Esophagus muscularis mucosa (tissue), 4 donors: ENCODE results near the gene SAP25. TPM values are rescaled to one million over a fixed set of nuclear protein-coding genes. Genes with fewer than 3 reads are reported as not detected.
"Not testable (repeated sequence)": the region's sequence is repeated elsewhere in the genome, so short reads cannot be mapped to it uniquely, and the experiment has no call there.

Experiments used
- DNase-seq: peaks from one replicate; pipeline ENCODE4 v3.0.0-alpha.2; 2017; ENCODE audit errors: extremely low spot score
- H3K27ac ChIP-seq, 4 donors: fragments of 200-600 bp; sonication (generic); replicated peaks in 1 of 4; 1 replicate in 3 of 4; 2 replicates in 1 of 4; pipeline ENCODE4 v1.5.1; 2016 to 2019; ENCODE audit warnings: mild to moderate bottlenecking in 1 of 4
- H3K27me3 ChIP-seq, 4 donors: fragments of 200-600 bp; sonication (generic); one replicate each; pipeline versions ENCODE4 v1.5.1 to v1.6.0; 2016 to 2019
- H3K36me3 ChIP-seq, 4 donors: fragments of 200-600 bp; sonication (generic); one replicate each; pipeline ENCODE4 v1.5.1; 2016 to 2019
- H3K4me1 ChIP-seq, 4 donors: fragments of 200-600 bp; sonication (generic); one replicate each; pipeline ENCODE4 v1.5.1; 2016 to 2019
- H3K4me3 ChIP-seq, 4 donors: fragments of 200-600 bp; sonication (generic); 1 replicate in 2 of 4; 2 replicates in 2 of 4; pipeline ENCODE4 v1.5.1; 2016 to 2019; ENCODE audit warnings: mild to moderate bottlenecking in 4 of 4, moderate library complexity in 1 of 4
- H3K9me3 ChIP-seq, 4 donors: fragments of 200-600 bp; sonication (generic); 1 replicate in 3 of 4; 2 replicates in 1 of 4; pipeline ENCODE4 v1.5.1; 2016 to 2019
- CTCF ChIP-seq, 3 experiments: fragments of 200-600 bp in 2 of 3; fragments of 450-650 bp in 1 of 3; sonication (generic) in 2 of 3; IDR thresholded peaks; one replicate each; pipeline ENCODE4 v1.5.1; 2017 to 2019; ENCODE audit warnings: antibody characterized with exemption in 3 of 3, mild to moderate bottlenecking in 2 of 3, moderate library complexity in 1 of 3
- EP300 ChIP-seq: sonication (generic); formaldehyde crosslinking; IDR thresholded peaks from one replicate; pipeline ENCODE4 v1.6.1; 2017; ENCODE audit warnings: antibody characterized with exemption
- POLR2A ChIP-seq: fragments of 450-650 bp; IDR thresholded peaks from one replicate; pipeline ENCODE4 v1.6.1; 2017; ENCODE audit warnings: antibody characterized with exemption, moderate library complexity, mild to moderate bottlenecking, low read depth
- POLR2AphosphoS5 ChIP-seq, 2 donors: sonication (generic); formaldehyde crosslinking; IDR thresholded peaks; one replicate each; pipeline ENCODE4 v1.6.1; 2017; ENCODE audit warnings: antibody characterized with exemption in 2 of 2
- WGBS: methylation state at CpG from one replicate; pipeline ENCODE4 v1.1.5; 2018; 5-methylcytosine and 5-hydroxymethylcytosine counted together
- intact Hi-C: fragments of 100-400 bp; cut with DNase I; formaldehyde crosslinking; loops from one replicate; pipeline ENCODE4 v1.15.1; 2023
- total RNA-seq, 4 donors: library from RNA; depleted of rRNA; stranded (reverse); fragments of >200 nt; gene quantifications; one replicate each; pipeline versions ENCODE4 v1.1.0 to v1.2.1, GENCODE V29; 2016

Gene SAP25
- total RNA-seq, 4 donors from 2014 or later: 0.83 to 0.92 TPM; not detected in 2

DNA sequence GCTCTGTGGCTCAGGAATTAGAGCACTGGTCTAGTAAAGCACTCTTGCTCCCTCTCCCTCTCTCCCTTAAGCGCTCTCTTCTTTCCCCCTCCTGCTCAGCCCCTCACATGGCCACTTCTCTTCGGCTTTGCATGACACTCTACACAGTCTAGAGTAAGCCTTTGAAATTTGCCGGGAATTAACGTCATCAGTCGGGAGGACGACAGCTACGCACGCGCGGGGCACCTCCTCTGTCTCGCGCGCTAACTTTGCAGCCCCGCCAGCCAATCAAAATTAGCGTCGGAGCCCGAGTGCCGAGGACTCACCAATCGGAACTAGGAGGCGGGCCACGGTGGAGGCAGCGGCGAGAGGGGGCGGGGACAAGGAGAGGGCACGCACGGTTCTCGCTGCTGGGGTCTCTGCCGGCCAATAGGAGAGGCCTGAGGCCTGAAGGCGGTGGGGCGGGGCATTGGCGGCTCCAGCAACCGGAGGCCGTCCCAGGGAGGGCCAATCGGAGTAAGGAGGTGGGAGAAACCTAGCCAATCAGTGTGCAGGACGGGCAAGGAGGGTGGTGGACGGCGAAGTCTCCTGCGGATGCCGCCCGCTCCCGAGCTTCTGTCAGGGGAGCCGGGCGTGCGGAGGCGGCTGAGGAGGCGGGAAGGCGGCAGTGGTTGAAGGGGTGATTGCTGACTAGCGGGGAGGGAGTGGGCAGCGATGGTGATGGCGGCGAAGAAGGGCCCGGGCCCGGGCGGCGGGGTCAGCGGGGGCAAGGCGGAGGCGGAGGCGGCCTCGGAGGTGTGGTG, 34.9 kb downstream of the SAP25 start, which contains the start of gene AGFG2:
AGFG2 (plus strand) TSS at position 550 of the 782 bp plus-strand sequence; CDS start at position 694, 144 bp downstream.
- no peaks in the 10 kb centered on the region for H3K27me3 ChIP-seq
- peak; percentile 100 for DNase-seq
- H3K4me1 ChIP-seq: peaks cover 16 to 52% (median 49%) of the 10 kb centered on the region in 4 donors
- peak within 1 kb of the TSS; percentile 90 to 98 (median 95) for H3K4me3 ChIP-seq
- intact Hi-C loops: no loop called here
- H3K36me3 ChIP-seq: no peaks in the 10 kb centered on the region
- under 1% methylated on average over 37 of the region's 60 CpGs for WGBS
- TF ChIP-seq EP300 (peak; percentile 18), POLR2A (peak; percentile 42), POLR2AphosphoS5 (IDR thresholded peaks at IDR 0.05) (peak; percentile 92 to 98), CTCF (IDR thresholded peaks at IDR 0.05) (peak in 1 of 3 experiments; percentile 34)
- H3K9me3 ChIP-seq: no peaks in the 10 kb centered on the region
- H3K27ac ChIP-seq: peak within 1 kb of the TSS; percentile 82 to 92 (median 89)

- TF ChIP-seq EP300: no peak
- TF ChIP-seq POLR2AphosphoS5 (IDR thresholded peaks at IDR 0.05): no peak
- TF ChIP-seq CTCF (IDR thresholded peaks at IDR 0.05): no peak
- no peak for TF ChIP-seq POLR2A
- 10% methylated on average over 8 of the region's 8 CpGs for WGBS
- Histone ChIP-seq H3K4me1 (peaks cover 16 to 46% (median 44%) of the 10 kb centered on the region in 4 donors), H3K36me3 (no peaks in the 10 kb centered on the region), H3K27me3 (no peaks in the 10 kb centered on the region), H3K9me3 (no peaks in the 10 kb centered on the region), H3K4me3 (peak overlapping the region; percentile 22 to 95 (median 43)), H3K27ac (peak overlapping the region; percentile 61 to 86 (median 78))
- intact Hi-C loops: no loop called here
- no peak for DNase-seq
These were observed 35.4 kb downstream of the SAP25 start for GRCh38 chr7:100538348-100538653.

- H3K27ac ChIP-seq, H3K27me3 ChIP-seq, H3K9me3 ChIP-seq, DNase-seq, H3K36me3 ChIP-seq, H3K4me3 ChIP-seq, intact Hi-C loops: not testable (repeated sequence)
- 86% methylated on average over 2 of the region's 2 CpGs for WGBS
- H3K4me1 ChIP-seq: peaks cover 16 to 30% (median 28%) of the 10 kb centered on the region in 4 donors
These were observed 37.0 kb downstream of the SAP25 start for GRCh38 chr7:100536695-100537094.

DNA sequence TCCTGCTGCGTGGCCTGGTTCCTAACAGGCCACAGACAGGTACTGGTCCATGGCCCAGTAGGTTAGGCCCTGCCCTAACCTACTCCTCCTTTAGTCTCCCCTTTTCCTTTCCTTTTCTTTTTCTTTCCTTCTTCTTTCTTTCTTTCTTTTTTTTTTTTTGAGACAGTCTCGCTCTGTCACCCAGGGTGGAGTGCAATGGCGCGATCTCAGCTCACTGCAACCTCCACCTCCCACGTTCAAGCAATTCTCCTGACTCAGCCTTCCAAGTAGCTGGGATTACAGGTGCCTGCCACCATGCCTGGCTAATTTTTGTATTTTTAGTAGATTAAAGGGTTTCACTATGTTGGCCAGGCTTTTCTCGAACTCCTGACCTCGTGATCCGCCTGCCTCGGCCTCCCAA, 37.7 kb downstream of the SAP25 start:
- intact Hi-C loops, H3K27me3 ChIP-seq, H3K36me3 ChIP-seq, H3K9me3 ChIP-seq, H3K27ac ChIP-seq, DNase-seq, H3K4me3 ChIP-seq: not testable (repeated sequence)
- WGBS: 89% methylated on average over 9 of the region's 9 CpGs
- peaks cover 16 to 23% (median 22%) of the 10 kb centered on the region in 4 donors for H3K4me1 ChIP-seq

DNA sequence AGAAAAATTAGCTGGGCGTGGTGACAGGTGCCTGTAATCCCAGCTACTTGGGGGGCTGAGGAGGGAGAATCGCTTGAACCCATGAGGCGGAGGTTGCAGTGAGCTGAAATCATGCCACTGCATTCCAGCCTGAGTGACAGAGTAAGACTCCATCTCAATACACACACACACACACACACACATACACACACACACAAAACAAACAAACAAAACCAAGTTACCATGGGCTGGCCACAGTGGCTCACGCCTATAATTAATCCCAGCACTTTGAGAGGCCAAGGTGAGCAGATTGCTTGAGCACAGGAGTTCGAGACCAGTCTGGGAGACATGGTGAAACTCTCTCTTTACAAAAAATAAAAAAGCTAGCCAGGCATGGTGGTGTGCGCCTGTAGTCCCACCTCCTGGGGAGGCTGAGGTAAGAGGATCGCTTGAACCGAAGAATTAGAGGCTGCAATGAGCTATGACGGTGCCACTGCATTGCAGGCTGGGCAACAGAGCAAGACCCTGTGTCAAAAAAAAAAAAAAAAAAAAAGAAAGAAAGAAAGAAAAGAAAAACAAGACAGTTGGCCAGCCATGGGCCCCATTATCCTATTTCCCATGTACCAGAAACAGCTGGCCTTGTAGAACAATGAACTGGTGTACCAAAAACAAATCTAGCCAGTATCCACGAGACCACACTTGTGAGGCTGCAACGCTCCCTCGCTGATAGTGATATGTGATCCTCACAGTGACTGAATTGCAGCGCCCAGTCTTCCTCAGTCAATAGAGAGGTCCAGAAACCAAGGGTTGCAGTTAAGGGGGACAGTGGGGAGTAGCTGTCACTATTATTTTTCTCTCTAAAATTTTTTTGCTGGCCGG, 41.3 kb downstream of the SAP25 start:
- Histone ChIP-seq H3K4me3 (no peak overlapping the region), H3K27me3 (peaks cover 0 to 9% (median 0%) of the 10 kb centered on the region in 4 donors), H3K36me3 (no peaks in the 10 kb centered on the region), H3K4me1 (no peaks in the 10 kb centered on the region), H3K27ac (no peak overlapping the region), H3K9me3 (no peaks in the 10 kb centered on the region)
- intact Hi-C loops: no loop called here
- no peak for TF ChIP-seq EP300
- no peak for TF ChIP-seq POLR2A
- no peak for TF ChIP-seq POLR2AphosphoS5 (IDR thresholded peaks at IDR 0.05)
- TF ChIP-seq CTCF (IDR thresholded peaks at IDR 0.05): no peak
- no peak for DNase-seq
- WGBS: 91% methylated on average over 14 of the region's 14 CpGs

DNA sequence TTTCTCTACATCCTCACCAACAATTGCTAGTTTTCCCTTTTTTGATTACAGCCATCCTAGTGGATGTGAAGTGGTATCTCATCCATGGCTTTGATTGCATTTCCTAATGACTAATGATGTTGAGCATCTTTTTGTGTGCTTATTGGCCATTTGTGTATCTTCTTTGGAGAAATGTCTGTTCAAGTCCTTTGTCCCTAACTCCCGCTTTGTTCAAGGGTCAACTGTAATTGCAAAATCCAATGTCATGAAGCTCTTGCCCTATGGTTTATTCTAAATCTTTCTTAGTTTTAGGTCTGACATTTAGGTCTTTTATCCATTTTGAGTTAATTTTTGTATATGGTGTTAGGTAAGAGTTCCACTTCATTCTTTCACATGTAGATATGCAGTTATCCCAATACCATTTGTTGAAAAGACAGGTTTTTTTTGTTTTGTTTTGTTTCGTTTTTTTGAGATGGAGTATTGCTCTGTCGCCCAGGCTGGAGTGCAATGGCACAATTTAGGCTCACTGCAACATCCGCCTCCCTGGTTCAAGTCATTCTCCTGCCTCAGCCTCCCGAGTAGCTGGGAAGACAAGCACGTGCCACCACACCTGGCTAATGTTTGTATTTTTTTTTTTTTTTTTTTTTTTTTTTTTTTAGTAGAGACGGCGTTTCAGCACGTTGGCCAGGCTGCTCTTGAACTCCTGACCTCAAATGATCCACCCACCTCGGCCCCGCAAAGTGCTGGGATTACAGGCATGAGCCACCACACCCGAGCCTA, 45.4 kb downstream of the SAP25 start:
- DNase-seq, H3K36me3 ChIP-seq, H3K9me3 ChIP-seq, H3K27me3 ChIP-seq, H3K4me1 ChIP-seq, H3K4me3 ChIP-seq, intact Hi-C loops, H3K27ac ChIP-seq: not testable (repeated sequence)
- 80% methylated on average over 12 of the region's 12 CpGs for WGBS

GRCh38 chr7:100523192-100523591, 50.5 kb downstream of the SAP25 start:
- H3K9me3 ChIP-seq, H3K36me3 ChIP-seq, H3K27me3 ChIP-seq, H3K4me3 ChIP-seq, DNase-seq, intact Hi-C loops, H3K27ac ChIP-seq, H3K4me1 ChIP-seq: not testable (repeated sequence)
- WGBS: no CpG with 5 or more reads among the region's 34 CpGs
